Thymus (tissue), 11 donors: Measurements from ENCODE around the gene ANOS1. TPM values are rescaled to one million over a fixed set of nuclear protein-coding genes. Genes with fewer than 3 reads are reported as not detected.

ENCODE experiments used
- DNase-seq, 9 donors: peaks; one replicate each; pipeline ENCODE4 v3.0.0-alpha.2; 2013; ENCODE audit warnings: low spot score in 9 of 9, low read depth in 6 of 9, missing footprints in 1 of 9
- H3K27ac ChIP-seq, 2 donors: one replicate each; pipeline ENCODE4 v1.5.1; 2013; ENCODE audit warnings: control low read depth in 1 of 2, low read depth in 1 of 2, low read length in 1 of 2, mild to moderate bottlenecking in 1 of 2, moderate library complexity in 1 of 2
- H3K27me3 ChIP-seq, 2 donors: one replicate each; pipeline ENCODE4 v1.5.1; 2013; ENCODE audit warnings: low read length in 1 of 2; ENCODE audit not compliant: control insufficient read depth in 2 of 2, insufficient read depth in 1 of 2
- H3K36me3 ChIP-seq, 2 donors: one replicate each; pipeline ENCODE4 v1.5.1; 2013; ENCODE audit warnings: low read length in 1 of 2, mild to moderate bottlenecking in 1 of 2, moderate library complexity in 1 of 2; ENCODE audit not compliant: control insufficient read depth in 2 of 2, insufficient read depth in 2 of 2
- H3K4me1 ChIP-seq, 2 donors: one replicate each; pipeline ENCODE4 v1.5.1; 2013; ENCODE audit warnings: low read length in 2 of 2; ENCODE audit not compliant: control insufficient read depth in 2 of 2, insufficient read depth in 2 of 2
- H3K4me3 ChIP-seq, 2 donors: one replicate each; pipeline ENCODE4 v1.5.1; 2013; ENCODE audit warnings: low read length in 2 of 2, control low read depth in 1 of 2, mild to moderate bottlenecking in 1 of 2
- H3K9me3 ChIP-seq, 2 donors: one replicate each; pipeline ENCODE4 v1.5.1; 2013; ENCODE audit warnings: low read length in 1 of 2, mild to moderate bottlenecking in 1 of 2; ENCODE audit not compliant: control insufficient read depth in 2 of 2, insufficient read depth in 1 of 2
- WGBS: extraction: QIAGEN DNeasy Blood & Tissue Kit; methylation state at CpG from one replicate; pipeline ENCODE4 v1.1.7; 2013; 5-methylcytosine and 5-hydroxymethylcytosine counted together
- polyA plus RNA-seq: library from polyadenylated mRNA; stranded (reverse); fragments of 200-250 nt; gene quantifications from one replicate; pipeline ENCODE4 v1.2.3, GENCODE V29; 2013
- total RNA-seq: library from RNA; stranded (reverse); fragments of 120-200 nt; gene quantifications from one replicate; pipeline ENCODE4 v1.2.4, GENCODE V29; 2013
- donor health status: healthy.

ANOS1 gene
- total and polyA plus RNA-seq, 2 donors, result 1.3 to 3.4 TPM

DNA sequence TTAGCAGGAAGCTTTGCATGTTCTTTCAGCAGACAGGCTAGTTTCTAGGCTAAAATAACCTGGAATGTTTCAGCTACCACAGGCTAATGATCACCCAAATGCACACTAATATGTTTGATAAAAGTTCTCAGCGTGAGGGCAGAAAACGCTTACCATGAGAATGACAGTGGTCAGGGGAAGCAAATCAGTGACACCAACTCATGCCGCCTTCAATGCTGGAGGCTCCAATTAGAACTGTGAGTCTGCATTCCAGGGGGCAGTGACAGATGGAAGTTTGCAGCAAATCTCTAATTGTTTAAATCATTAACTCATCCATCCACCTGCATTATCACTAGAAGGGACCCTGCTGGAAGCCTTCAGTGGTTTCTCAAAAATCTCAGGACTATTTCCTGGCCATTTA is 43.2 kb downstream of the ANOS1 start:
- Histone ChIP-seq H3K4me1 (no peaks in the 10 kb centered on the region), H3K27me3 (no peaks in the 10 kb centered on the region), H3K36me3 (no peaks in the 10 kb centered on the region), H3K9me3 (no peaks in the 10 kb centered on the region), H3K4me3 (no peak overlapping the region), H3K27ac (no peak overlapping the region)
- DNase-seq, result no peak
- 81% methylated on average over 3 of the region's 3 CpGs for WGBS

DNA sequence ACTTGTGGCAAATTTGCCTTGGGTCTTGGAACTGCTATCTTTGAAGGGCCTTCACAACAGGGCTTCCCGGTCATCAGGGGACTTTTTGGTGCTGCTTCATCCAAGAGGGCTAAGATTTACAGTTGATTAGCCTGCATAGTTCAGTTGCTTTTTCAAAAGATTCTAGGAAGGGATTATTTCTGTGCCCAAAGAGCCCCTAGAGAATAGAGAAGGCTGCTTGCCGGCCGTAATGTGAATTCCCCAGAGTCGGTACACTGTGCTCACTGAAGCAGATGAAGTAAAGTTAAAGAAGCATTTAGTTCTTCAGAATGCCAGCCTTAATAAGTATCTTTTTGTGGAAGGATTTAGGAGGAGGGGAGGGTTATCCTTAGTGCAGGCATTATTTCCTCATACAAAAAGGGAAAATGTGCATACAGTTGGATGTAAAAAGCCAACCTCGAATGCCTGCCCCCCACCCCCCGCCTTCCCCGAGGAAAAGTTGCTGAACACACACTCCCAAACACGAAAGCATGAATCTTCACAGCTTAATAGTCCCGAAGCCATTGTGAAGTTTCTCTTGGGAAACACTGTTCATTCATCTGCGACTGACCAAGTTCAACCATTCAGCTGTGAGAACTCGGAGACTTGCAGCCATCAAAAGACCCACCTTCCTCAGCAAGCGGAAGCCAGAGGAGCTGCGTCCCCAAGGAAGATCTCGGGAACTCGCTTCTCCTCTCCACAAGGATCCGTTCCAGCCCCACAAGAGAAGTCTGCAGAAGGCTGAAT is 47.6 kb downstream of the ANOS1 start:
- 88% methylated on average over 16 of the region's 16 CpGs for WGBS
- no peak overlapping the region for H3K4me3 ChIP-seq

DNA sequence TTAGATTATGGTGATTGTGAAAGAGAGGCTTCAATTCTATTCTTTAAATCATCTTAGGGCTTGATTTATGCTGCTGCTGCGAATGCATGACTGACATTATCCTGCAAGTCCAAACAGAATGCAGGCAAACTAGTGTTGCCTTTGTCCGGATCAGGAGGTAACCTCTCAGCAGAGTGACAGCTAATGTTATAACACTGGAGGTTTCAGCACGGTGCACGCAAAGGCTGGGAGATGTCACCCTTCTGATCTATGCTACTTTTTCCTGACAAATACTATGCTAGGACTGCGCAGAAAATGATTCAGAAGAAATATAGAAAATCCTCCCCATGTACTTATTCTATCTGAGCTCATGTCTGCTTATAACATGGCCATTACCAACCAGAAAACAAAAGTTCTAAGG is 48.2 kb downstream of the ANOS1 start:
- DNase-seq, result no peak
- no peaks in the 10 kb centered on the region for H3K9me3 ChIP-seq
- H3K36me3 ChIP-seq, result no peaks in the 10 kb centered on the region
- 85% methylated on average over 5 of the region's 5 CpGs for WGBS
- H3K27me3 ChIP-seq, result no peaks in the 10 kb centered on the region
- H3K4me1 ChIP-seq, result no peaks in the 10 kb centered on the region
- H3K27ac ChIP-seq, result no peak overlapping the region
- no peak overlapping the region for H3K4me3 ChIP-seq

More for the DNA sequence above, 47.6 kb downstream of the ANOS1 start:
- DNase-seq, result no peak
- H3K27ac ChIP-seq, result no peak overlapping the region
- no peaks in the 10 kb centered on the region for H3K36me3 ChIP-seq
- no peaks in the 10 kb centered on the region for H3K4me1 ChIP-seq
- no peaks in the 10 kb centered on the region for H3K27me3 ChIP-seq
- H3K9me3 ChIP-seq, result no peaks in the 10 kb centered on the region

DNA sequence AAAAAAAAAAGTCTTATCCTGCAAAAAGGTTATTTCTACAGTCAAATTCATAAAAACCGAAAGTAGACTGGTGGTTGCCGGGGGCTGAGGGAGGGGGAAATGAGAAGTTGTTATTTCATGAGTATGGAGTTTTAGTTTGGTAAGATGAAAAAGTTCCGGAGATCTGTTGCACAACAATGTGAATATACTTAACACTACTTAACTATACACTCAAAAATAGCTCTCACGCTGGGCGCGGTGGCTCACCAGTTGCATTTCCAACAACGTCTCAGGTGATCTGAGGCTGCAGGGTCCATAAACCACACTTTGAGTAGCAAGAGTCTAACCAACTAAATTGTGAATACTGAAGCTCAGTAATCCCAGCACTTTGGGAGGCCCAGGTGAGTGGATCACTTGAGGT is 52.4 kb downstream of the ANOS1 start:
- no peaks in the 10 kb centered on the region for H3K4me1 ChIP-seq
- no peak overlapping the region for H3K27ac ChIP-seq
- no peak for DNase-seq

GRCh38 chrX:8675006-8675630 is 56.8 kb downstream of the ANOS1 start:
- H3K4me3 ChIP-seq, result no peak overlapping the region
- no peaks in the 10 kb centered on the region for H3K9me3 ChIP-seq
- no peak for DNase-seq
- no peaks in the 10 kb centered on the region for H3K4me1 ChIP-seq
- H3K27ac ChIP-seq, result no peak overlapping the region
- WGBS, result 89% methylated on average over 6 of the region's 6 CpGs
- H3K27me3 ChIP-seq, result no peaks in the 10 kb centered on the region
- H3K36me3 ChIP-seq, result no peaks in the 10 kb centered on the region

More for the DNA sequence above, 52.4 kb downstream of the ANOS1 start:
- Histone ChIP-seq H3K4me3 (no peak overlapping the region), H3K36me3 (no peaks in the 10 kb centered on the region), H3K27me3 (no peaks in the 10 kb centered on the region), H3K9me3 (no peaks in the 10 kb centered on the region)
- WGBS, result 94% methylated on average over 7 of the region's 7 CpGs

- H3K4me1 ChIP-seq, result no peaks in the 10 kb centered on the region
- no peaks in the 10 kb centered on the region for H3K36me3 ChIP-seq
- H3K4me3 ChIP-seq, result no peak overlapping the region
- H3K27ac ChIP-seq, result no peak overlapping the region
- WGBS, result 86% methylated on average over 5 of the region's 5 CpGs
- H3K27me3 ChIP-seq, result no peaks in the 10 kb centered on the region
- no peak for DNase-seq
- no peaks in the 10 kb centered on the region for H3K9me3 ChIP-seq
Measured at GRCh38 chrX:8673201-8673600, 58.7 kb downstream of the ANOS1 start.

- Histone ChIP-seq H3K4me1 (no peaks in the 10 kb centered on the region), H3K9me3 (no peaks in the 10 kb centered on the region), H3K27ac (no peak overlapping the region), H3K27me3 (no peaks in the 10 kb centered on the region), H3K4me3 (no peak overlapping the region), H3K36me3 (no peaks in the 10 kb centered on the region)
- DNase-seq, result no peak
- 89% methylated on average over 2 of the region's 2 CpGs for WGBS
Measured at GRCh38 chrX:8672176-8672575, 59.8 kb downstream of the ANOS1 start.

DNA sequence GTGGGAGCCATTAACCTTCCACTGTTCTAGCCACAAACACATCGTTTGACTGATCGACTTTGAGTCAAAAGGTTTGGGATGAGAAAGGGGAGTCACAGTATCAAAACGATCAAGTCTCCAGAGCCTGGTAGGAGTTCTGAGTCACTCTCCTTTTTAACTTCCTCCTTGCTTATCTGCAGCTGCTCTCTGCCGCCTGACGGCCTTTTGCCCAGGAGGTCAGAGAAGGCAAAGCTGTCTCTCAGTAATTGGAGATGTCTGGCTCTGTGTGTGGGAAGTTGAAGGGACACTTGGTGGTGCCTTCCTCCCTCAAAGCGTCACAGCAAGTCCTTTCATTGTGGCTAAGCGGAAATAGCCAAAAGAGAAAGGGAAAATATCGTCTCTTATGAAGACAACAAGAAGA is 63.1 kb downstream of the ANOS1 start:
- DNase-seq, result no peak
- H3K4me1 ChIP-seq, result no peaks in the 10 kb centered on the region
- WGBS, result 30% methylated on average over 8 of the region's 8 CpGs

DNA sequence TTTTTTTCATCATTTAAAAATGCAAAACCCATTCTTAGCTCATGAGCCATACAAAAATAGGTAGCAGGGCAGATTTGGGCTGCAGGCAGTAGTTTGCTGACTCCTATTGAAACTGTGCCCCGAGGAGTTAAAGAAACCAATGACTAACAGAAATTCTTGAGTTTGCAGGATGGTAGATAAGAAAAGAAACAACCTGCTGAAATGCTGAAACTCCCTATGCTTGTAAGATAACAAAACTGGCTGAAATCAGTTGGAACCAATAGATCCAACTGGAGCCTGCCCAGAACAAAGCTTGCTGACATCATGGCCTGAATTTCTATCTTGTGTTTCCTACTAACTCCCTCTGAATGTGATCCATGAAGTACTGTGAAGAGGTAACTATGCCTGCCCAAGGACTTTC is 68.6 kb downstream of the ANOS1 start:
- 74% methylated on average over 1 of the region's 1 CpG for WGBS
- H3K27me3 ChIP-seq, result no peaks in the 10 kb centered on the region
- no peak for DNase-seq
- no peaks in the 10 kb centered on the region for H3K36me3 ChIP-seq
- H3K4me1 ChIP-seq, result no peaks in the 10 kb centered on the region
- H3K27ac ChIP-seq, result no peak overlapping the region
- H3K4me3 ChIP-seq, result no peak overlapping the region
- H3K9me3 ChIP-seq, result no peaks in the 10 kb centered on the region

More for the DNA sequence above, 63.1 kb downstream of the ANOS1 start:
- no peak overlapping the region for H3K27ac ChIP-seq
- no peaks in the 10 kb centered on the region for H3K27me3 ChIP-seq
- no peak overlapping the region for H3K4me3 ChIP-seq
- no peaks in the 10 kb centered on the region for H3K9me3 ChIP-seq
- no peaks in the 10 kb centered on the region for H3K36me3 ChIP-seq
